DMS79 treated with DMSO at 0.1 percent for 48 hours (cell line): ENCODE measurements around the gene TDRD12.
"Not testable (repeated sequence)": the region's sequence is repeated elsewhere in the genome, so short reads cannot be mapped to it uniquely, and the experiment has no call there.

ENCODE experiments used
- DNase-seq: peaks from one replicate; lab custom pipeline; 2025; lab: John Stamatoyannopoulos, UW

Gene TDRD12

DNA sequence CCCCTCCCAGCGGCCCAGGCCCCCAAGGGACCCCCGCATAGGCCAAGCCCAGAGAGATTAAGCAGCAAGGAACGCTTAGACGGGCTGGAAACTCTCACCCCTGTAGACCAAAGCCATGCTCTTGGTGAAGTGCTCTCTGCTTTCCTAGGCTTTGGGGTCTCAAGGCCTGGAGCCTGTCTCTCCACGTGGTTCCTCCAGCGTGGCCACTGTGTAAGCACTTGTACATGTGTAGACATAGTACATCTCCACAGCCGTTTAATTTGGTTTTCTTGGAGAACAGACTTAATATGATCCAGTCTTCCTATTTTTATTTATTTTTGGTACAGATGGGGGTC lies 26.9 kb upstream of the TDRD12 start:
- DNase-seq: no peak

DNA sequence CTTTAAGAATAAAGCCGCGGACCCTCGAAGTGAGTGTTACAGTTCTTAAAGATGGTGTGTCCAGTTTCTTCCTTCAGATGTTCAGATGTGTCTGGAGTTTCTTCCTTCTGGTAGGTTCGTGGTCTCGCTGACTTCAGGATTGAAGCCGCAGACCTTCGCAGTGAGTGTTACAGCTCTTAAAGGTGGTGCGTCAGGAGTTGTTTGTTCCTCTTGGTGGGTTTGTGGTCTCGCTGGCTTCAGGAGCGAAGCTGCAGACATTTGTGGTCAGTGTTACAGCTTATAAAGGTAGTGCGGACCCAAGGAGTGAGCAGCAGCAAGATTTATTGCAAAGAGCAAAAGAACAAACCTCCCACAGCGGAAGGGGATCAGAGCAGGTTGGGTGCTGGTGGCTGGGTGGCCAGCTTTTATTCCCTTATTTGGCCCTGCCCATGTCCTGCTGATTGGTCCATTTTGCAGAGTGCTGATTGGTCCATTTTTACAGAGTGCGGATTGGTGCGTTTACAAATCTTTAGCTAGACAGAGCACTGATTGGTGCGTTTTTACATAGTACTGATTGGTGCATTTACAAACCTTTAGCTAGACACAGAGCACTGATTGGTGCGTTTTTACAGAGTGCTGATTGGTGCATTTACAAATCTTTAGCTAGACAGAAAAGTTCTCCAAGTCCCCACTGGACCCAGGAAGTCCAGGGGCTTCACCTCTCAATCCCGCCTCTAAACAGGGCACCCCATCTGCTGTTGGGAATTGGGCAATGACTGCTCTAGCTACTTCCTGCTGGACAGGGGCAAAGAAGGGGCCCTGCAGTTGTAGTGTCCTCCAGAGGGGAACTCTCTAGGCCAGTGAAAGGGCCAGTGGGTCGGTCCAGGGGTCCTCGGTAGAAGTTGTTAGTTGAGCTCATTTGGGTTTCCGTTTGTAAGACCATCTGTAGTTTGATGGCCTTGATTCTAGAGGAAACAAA lies 26.1 kb upstream of the TDRD12 start:
- not testable (repeated sequence) for DNase-seq

DNA sequence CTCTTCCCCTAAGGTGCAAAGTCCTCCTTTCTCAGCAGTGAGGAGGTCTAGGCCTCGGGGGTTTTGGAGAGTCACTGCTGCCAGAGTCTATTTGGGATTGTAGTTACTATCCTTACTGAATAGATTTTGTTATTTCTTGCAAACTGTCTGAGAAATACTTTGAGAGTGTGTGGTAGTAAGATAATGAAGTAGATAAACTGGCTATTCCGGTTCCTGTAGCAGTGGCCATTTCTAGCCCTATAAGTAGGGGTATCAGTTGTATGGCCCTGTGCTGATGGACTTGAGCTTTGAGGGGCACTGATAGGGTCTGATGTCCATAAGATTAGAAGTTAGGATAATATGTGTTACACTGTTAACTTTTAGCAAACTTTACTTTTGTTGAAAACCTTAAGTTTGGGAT lies 25.3 kb upstream of the TDRD12 start:
- not testable (repeated sequence) for DNase-seq

GRCh38 chr19:32694851-32695250 lies 24.7 kb upstream of the TDRD12 start:
- DNase-seq: not testable (repeated sequence)

DNA sequence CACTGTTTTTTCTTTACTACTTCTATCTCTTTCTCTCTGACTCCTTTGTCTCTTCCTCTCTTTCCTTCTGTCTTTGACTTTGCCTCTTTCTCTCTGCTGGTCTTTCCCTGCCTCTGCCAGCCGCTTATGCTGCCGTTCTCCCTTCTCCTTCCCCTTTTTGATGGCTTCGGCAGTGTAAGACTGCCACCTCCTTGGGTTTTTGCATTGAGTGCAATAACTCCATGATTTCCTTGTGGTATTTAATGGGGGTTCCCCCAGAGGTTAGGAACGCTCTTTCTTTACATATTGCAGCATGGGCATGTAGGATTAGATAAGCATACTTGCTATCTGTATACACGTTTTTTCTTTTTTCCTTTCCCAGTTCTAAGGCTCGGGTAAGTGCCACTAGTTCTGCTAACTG lies 24.1 kb upstream of the TDRD12 start:
- not testable (repeated sequence) for DNase-seq

GRCh38 chr19:32696771-32697170 lies 22.8 kb upstream of the TDRD12 start:
- not testable (repeated sequence) for DNase-seq

DNA sequence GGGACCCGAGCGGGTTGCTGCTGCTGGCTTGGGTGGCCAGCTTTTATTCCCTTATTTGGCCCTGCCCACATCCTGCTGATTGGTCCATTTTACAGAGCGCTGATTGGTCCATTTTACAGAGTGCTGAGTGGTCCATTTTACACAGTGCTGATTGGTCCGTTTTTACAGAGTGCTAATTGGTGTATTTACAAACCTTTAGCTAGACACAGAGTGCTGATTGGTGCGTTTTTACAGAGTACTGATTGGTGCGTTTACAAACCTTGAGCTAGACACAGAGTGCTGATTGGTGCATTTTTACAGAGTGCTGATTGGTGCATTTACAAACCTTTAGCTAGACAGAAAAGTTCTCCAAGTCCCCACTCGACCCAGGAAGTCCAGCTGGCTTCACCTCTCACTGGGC lies 19.4 kb upstream of the TDRD12 start:
- not testable (repeated sequence) for DNase-seq

DNA sequence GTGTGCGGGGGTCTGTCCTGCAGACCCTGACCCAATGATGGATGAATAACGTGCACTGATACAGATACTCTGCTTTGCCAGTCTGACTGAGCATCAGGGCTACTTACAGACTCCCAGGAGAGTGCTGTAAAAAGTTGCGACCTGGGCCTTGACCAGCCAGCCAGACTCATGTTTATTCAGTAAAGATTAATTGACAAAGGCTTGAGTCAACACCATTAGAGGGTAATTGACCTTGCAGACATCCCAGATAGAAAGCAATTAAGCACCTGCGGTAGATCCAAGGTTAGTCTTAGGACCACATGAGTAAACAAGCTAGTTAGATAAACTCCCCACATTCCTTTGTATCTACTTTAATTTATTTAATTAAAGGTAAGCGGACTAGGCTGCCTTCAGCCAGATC lies 17.6 kb upstream of the TDRD12 start:
- DNase-seq: peak; percentile 5

- not testable (repeated sequence) for DNase-seq
Measured at GRCh38 chr19:32704006-32704405, 15.6 kb upstream of the TDRD12 start.

DNA sequence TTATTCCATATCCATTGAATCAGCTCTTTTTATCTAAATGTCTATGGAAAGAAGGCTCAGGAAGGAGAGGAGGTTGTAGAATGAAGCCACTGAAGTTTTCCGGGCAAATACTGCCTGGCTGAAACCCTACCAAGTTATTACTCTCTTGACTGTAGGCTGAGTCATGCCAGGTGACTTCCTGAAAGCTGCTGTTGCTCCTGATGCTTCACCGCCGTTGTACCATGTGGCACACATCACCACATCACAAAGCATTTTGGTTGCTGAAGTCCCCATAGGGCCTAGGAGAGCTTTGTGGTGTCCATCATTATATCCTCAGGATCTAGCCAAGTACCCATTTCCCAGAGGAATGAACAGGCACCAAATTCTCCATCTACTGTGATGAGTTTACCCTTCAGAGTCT lies 11.1 kb upstream of the TDRD12 start:
- DNase-seq: no peak

GRCh38 chr19:32709032-32709431 lies 10.5 kb upstream of the TDRD12 start:
- no peak for DNase-seq

- DNase-seq: no peak
Measured at GRCh38 chr19:32711747-32712146, 7.8 kb upstream of the TDRD12 start.

- DNase-seq: not testable (repeated sequence)
Measured at GRCh38 chr19:32716203-32716602, 3.4 kb upstream of the TDRD12 start.

DNA sequence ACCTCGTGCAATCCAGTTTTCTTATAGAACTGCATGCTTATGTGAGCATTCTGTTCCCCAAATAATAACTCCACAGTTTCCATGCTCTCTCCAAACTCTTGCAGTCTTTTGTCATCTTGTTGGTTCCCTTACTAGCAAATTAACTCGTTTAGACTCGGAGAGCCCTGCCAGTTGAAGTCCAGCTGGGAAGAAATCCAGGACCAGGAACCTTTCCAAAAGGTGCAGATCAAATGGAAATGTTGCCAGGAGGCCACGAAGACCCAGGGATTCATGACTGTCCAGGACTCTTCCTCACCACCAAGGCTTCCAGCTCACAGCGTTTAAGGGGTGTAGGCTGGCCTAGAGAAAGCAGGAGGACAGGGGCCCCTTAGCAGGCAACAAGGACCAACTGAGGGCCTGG lies 2.1 kb upstream of the TDRD12 start:
- DNase-seq: no peak

GRCh38 chr19:32718286-32718685 lies 1.3 kb upstream of the TDRD12 start:
- no peak for DNase-seq

GRCh38 chr19:32720216-32720935 lies 809 bp downstream of the TDRD12 start:
- no peak for DNase-seq

DNA sequence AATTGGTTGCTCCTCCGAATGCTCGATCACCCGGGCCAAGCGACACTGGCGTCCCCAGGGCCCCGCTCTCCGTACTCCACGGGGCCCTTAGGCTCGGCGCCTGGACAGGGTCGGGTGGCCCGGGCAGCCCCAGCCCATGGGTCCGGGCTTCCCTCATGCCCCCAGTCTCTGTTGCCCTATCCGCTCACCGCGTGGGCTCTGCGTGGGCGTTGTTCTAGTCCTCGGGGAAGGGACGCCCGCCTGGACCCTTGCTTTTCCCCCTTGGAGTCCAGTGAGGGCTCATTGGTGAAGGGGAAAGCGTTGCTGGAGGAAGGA lies 1.3 kb downstream of the TDRD12 start:
- no peak for DNase-seq

DNA sequence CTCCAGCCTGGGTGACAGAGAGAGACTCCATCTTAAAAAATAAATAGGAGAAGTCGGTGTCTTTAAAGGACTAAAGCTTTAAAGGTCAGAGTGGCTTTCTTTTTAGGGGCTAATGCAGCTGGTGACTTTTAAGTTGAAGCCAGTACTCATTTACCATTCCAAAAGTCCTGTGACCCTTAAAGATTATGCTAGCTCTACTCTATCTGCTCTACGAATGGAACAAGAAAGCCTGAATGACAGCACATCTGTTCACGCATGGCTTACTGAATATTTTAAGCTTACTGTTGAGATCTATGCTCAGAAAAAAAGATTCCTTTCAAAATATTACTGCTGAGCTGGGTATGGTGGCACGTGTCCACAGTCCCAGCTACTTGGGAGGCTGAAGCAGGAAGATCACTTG lies 16.4 kb downstream of the TDRD12 start:
- DNase-seq: no peak

GRCh38 chr19:32743021-32743420 lies 23.5 kb downstream of the TDRD12 start:
- DNase-seq: no peak

- DNase-seq: no peak
Measured at GRCh38 chr19:32743447-32743846, 23.9 kb downstream of the TDRD12 start.

GRCh38 chr19:32744555-32745325 lies 25.2 kb downstream of the TDRD12 start:
- no peak for DNase-seq

- not testable (repeated sequence) for DNase-seq
Measured at GRCh38 chr19:32745594-32746251, 26.2 kb downstream of the TDRD12 start.
